Upper lobe of left lung (tissue), 4 donors: Measurements from ENCODE around the gene GTPBP1.

Source experiments
- CTCF ChIP-seq, 6 experiments: fragments of 450-650 bp in 4 of 6; fragments of 200-600 bp in 2 of 6; sonication (generic) in 2 of 6; IDR thresholded peaks; one replicate each; pipeline ENCODE4 v1.5.1; 2016 to 2019; ENCODE audit warnings: antibody characterized with exemption in 6 of 6
- EP300 ChIP-seq, 4 donors: sonication (generic); formaldehyde crosslinking; IDR thresholded peaks; one replicate each; pipeline ENCODE4 v1.5.1; 2017; ENCODE audit warnings: antibody characterized with exemption in 4 of 4, control low read depth in 2 of 4
- POLR2A ChIP-seq, 4 donors: fragments of 450-650 bp; IDR thresholded peaks; one replicate each; pipeline ENCODE4 v1.5.1; 2016 to 2017; ENCODE audit warnings: antibody characterized with exemption in 4 of 4, mild to moderate bottlenecking in 2 of 4
- POLR2AphosphoS5 ChIP-seq, 2 donors: sonication (generic); formaldehyde crosslinking; IDR thresholded peaks; one replicate each; pipeline ENCODE4 v1.5.1; 2017; ENCODE audit warnings: antibody characterized with exemption in 2 of 2

GRCh38 chr22:38767313-38767712, 61.6 kb downstream of the GTPBP1 start:
- TF ChIP-seq CTCF (IDR thresholded peaks at IDR 0.05) (no peak), POLR2A (IDR thresholded peaks at IDR 0.05) (no peak), EP300 (IDR thresholded peaks at IDR 0.05) (no peak), POLR2AphosphoS5 (IDR thresholded peaks at IDR 0.05) (no peak)
